Trophoblast cell (in vitro differentiated cells and primary cell): ENCODE data around the gene AP1S3.

Source experiments
- DNase-seq, 2 donors: peaks; one replicate each; pipeline ENCODE4 v3.0.0-alpha.2; 2016
- H2AFZ ChIP-seq: 2 replicates; pipeline ENCODE4 v1.6.1; 2013; ENCODE audit warnings: low read length, moderate library complexity, mild to moderate bottlenecking; ENCODE audit not compliant: insufficient read depth, poor library complexity
- H2AK5ac ChIP-seq: 2 replicates; pipeline ENCODE4 v1.6.1; 2013; ENCODE audit warnings: mild to moderate bottlenecking, low read length
- H2BK120ac ChIP-seq: 2 replicates; pipeline ENCODE4 v1.6.1; 2013; ENCODE audit warnings: low read length, mild to moderate bottlenecking, moderate library complexity; ENCODE audit not compliant: insufficient read depth, poor library complexity
- H2BK12ac ChIP-seq: 2 replicates; pipeline ENCODE4 v1.6.1; 2013; ENCODE audit warnings: mild to moderate bottlenecking, low read length, moderate library complexity
- H2BK5ac ChIP-seq: 2 replicates; pipeline ENCODE4 v1.6.1; 2013; ENCODE audit warnings: low read length, low read depth, moderate library complexity, mild to moderate bottlenecking; ENCODE audit not compliant: poor library complexity
- H3K14ac ChIP-seq: 2 replicates; pipeline ENCODE4 v1.6.1; 2013; ENCODE audit warnings: mild to moderate bottlenecking, low read length
- H3K18ac ChIP-seq: 2 replicates; pipeline ENCODE4 v1.6.1; 2013; ENCODE audit warnings: mild to moderate bottlenecking, low read length
- H3K23ac ChIP-seq: 2 replicates; pipeline ENCODE4 v1.6.1; 2013; ENCODE audit warnings: low read length
- H3K27ac ChIP-seq: 2 replicates; pipeline ENCODE4 v1.5.1; 2013; ENCODE audit warnings: low read depth, mild to moderate bottlenecking, inconsistent platforms, low read length, moderate library complexity
- H3K27me3 ChIP-seq: 2 replicates; pipeline ENCODE4 v1.6.1; 2013; ENCODE audit warnings: inconsistent platforms, mild to moderate bottlenecking, low read length, moderate library complexity; ENCODE audit not compliant: insufficient read depth
- H3K36me3 ChIP-seq, 2 experiments: 1 replicate in 1 of 2; 2 replicates in 1 of 2; pipeline ENCODE4 v1.6.1; 2013; ENCODE audit warnings: low read length in 2 of 2, mild to moderate bottlenecking in 2 of 2, moderate library complexity in 1 of 2; ENCODE audit not compliant: insufficient read depth in 2 of 2, control insufficient read depth in 1 of 2
- H3K4ac ChIP-seq: 2 replicates; pipeline ENCODE4 v1.6.1; 2013; ENCODE audit warnings: low read depth, mild to moderate bottlenecking, low read length, moderate library complexity
- H3K4me1 ChIP-seq, 2 experiments: 1 replicate in 1 of 2; 2 replicates in 1 of 2; pipeline ENCODE4 v1.6.1; 2013; ENCODE audit warnings: low read length in 2 of 2, mild to moderate bottlenecking in 2 of 2, moderate library complexity in 1 of 2; ENCODE audit not compliant: insufficient read depth in 2 of 2, control insufficient read depth in 1 of 2
- H3K4me2 ChIP-seq: 2 replicates; pipeline ENCODE4 v1.6.1; 2013; ENCODE audit warnings: inconsistent platforms, mild to moderate bottlenecking, low read length, moderate library complexity
- H3K4me3 ChIP-seq: 2 replicates; pipeline ENCODE4 v1.5.1; 2013; ENCODE audit warnings: mild to moderate bottlenecking, low read depth, low read length, inconsistent platforms
- H3K79me1 ChIP-seq: one replicate; pipeline ENCODE4 v1.6.1; 2013; ENCODE audit warnings: low read length
- H3K79me2 ChIP-seq: 2 replicates; pipeline ENCODE4 v1.6.1; 2013; ENCODE audit warnings: low read length, mild to moderate bottlenecking; ENCODE audit not compliant: control insufficient read depth, insufficient read depth, poor library complexity
- H3K9ac ChIP-seq: 2 replicates; pipeline ENCODE4 v1.6.1; 2013; ENCODE audit warnings: mild to moderate bottlenecking, low read length
- H3K9me3 ChIP-seq: 2 replicates; pipeline ENCODE4 v1.6.1; 2013; ENCODE audit warnings: low read depth, mild to moderate bottlenecking, control low read depth, inconsistent platforms, low read length; ENCODE audit not compliant: insufficient read depth
- H4K12ac ChIP-seq: 2 replicates; pipeline ENCODE4 v1.6.1; 2013; ENCODE audit warnings: low read depth, mild to moderate bottlenecking, low read length, moderate library complexity
- H4K8ac ChIP-seq: 2 replicates; pipeline ENCODE4 v1.6.1; 2013; ENCODE audit warnings: low read depth, mild to moderate bottlenecking, low read length, moderate library complexity
- H4K91ac ChIP-seq: one replicate; pipeline ENCODE4 v1.6.1; 2013; ENCODE audit warnings: low read depth, mild to moderate bottlenecking, low read length, moderate library complexity
- WGBS: extraction: QIAGEN DNeasy Blood & Tissue Kit; methylation state at CpG from one replicate; pipeline ENCODE4 v1.1.7; 2013; ENCODE audit warnings: missing lambda C conversion rate; ENCODE audit not compliant: insufficient read length, insufficient coverage; ENCODE audit errors: extremely low coverage; 5-methylcytosine and 5-hydroxymethylcytosine counted together

AP1S3 gene

DNA sequence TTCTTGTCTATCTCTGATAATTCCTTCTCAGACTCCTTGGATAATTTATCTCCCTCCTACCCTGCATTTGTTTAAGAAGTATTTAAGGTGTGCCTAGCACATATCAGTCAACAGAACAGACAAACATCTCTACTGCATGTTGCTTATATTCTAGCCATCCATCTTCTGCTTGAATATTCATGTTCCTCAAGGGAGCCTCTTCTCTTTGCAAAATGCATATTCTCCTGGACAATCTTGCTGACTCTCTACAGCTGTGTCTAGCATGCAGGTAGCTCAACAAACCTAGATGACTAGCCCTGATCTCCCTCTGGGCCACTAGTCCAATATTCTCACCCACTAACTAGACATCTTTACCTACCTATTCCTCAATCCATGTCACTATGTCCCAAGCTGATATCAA, 70.0 kb downstream of the AP1S3 start:
- no peak overlapping the region for H3K4me3 ChIP-seq
- H2AFZ ChIP-seq: no peak overlapping the region
- H3K4me1 ChIP-seq: no peaks in the 10 kb centered on the region
- no peak overlapping the region for H4K91ac ChIP-seq
- DNase-seq: no peak
- no peak overlapping the region for H3K14ac ChIP-seq
- no peak overlapping the region for H4K12ac ChIP-seq
- H3K79me1 ChIP-seq: no peaks in the 10 kb centered on the region
- H3K9me3 ChIP-seq: no peaks in the 10 kb centered on the region
- H3K18ac ChIP-seq: no peak overlapping the region
- H2BK12ac ChIP-seq: no peak overlapping the region
- no peak overlapping the region for H3K9ac ChIP-seq
- H2BK120ac ChIP-seq: no peak overlapping the region
- H3K36me3 ChIP-seq: no peaks in the 10 kb centered on the region
- H3K79me2 ChIP-seq: no peaks in the 10 kb centered on the region
- H3K27me3 ChIP-seq: no peaks in the 10 kb centered on the region
- H2AK5ac ChIP-seq: no peak overlapping the region
- no peak overlapping the region for H2BK5ac ChIP-seq
- no peak overlapping the region for H3K23ac ChIP-seq
- no peak overlapping the region for H4K8ac ChIP-seq
- H3K4ac ChIP-seq: no peak overlapping the region
- no peak overlapping the region for H3K4me2 ChIP-seq
- no peak overlapping the region for H3K27ac ChIP-seq

DNA sequence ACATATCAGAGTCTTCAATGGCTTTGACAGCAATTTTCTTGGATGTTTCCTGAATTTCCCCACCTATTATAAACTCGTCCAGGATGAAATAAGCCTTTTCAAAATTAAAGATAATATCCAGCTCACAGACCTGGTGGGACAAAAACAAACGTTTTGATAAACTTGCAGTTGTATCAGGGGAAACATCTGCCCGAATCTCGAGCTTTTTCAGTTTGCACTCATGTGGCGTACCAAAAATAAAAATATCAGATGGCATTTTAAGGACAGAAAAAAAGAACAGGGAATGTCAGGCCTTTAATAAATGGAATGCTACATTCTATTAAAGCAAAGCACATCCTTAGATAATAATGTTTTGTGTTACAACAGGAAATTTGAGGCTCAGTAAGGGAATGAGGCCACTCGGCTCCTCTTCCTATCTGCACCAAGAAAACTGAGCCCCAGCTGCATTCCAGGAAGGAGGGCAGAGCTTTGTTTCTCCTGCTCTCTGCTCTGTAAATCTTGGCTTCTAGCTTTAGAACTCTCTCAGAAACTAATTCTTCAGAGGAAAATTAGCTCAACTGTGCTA, 72.1 kb downstream of the AP1S3 start:
- no peak overlapping the region for H3K18ac ChIP-seq
- no peaks in the 10 kb centered on the region for H3K27me3 ChIP-seq
- no peak overlapping the region for H2BK5ac ChIP-seq
- H4K91ac ChIP-seq: no peak overlapping the region
- no peak overlapping the region for H2BK12ac ChIP-seq
- no peak overlapping the region for H4K8ac ChIP-seq
- no peak overlapping the region for H3K14ac ChIP-seq
- peaks cover 2 to 6% of the 10 kb centered on the region in 2 experiments for H3K4me1 ChIP-seq
- no peaks in the 10 kb centered on the region for H3K9me3 ChIP-seq
- no peak overlapping the region for H2BK120ac ChIP-seq
- no peaks in the 10 kb centered on the region for H3K36me3 ChIP-seq
- no peak overlapping the region for H3K27ac ChIP-seq
- no peak overlapping the region for H2AFZ ChIP-seq
- no peak for DNase-seq
- no peak overlapping the region for H3K23ac ChIP-seq
- no peaks in the 10 kb centered on the region for H3K79me1 ChIP-seq
- no CpG with 5 or more reads among the region's 6 CpGs for WGBS
- no peak overlapping the region for H3K4me3 ChIP-seq
- H4K12ac ChIP-seq: no peak overlapping the region
- H2AK5ac ChIP-seq: no peak overlapping the region
- H3K9ac ChIP-seq: no peak overlapping the region
- H3K4ac ChIP-seq: no peak overlapping the region
- no peak overlapping the region for H3K4me2 ChIP-seq
- no peaks in the 10 kb centered on the region for H3K79me2 ChIP-seq

DNA sequence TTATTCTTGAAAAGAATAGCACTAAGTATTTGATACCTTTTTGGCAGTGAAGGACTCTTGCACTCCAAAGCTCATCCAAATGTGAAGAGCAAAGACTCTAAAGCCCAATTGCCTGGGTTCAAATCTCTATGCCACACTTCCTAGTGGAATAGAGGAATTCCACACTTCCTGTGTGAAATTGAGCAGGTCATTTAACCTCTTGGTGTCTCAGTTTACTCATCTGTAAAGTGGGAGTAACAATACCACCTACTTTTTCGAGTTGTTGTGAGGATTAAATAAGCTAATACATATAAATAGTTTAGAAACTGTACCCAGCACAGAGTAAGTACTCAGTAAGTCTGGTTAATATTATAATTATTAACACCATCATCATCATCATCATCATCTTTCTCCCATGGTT, 72.6 kb downstream of the AP1S3 start:
- Histone ChIP-seq H4K91ac (no peak overlapping the region), H2BK120ac (no peak overlapping the region)
- WGBS: no CpG with 5 or more reads among the region's 1 CpG

DNA sequence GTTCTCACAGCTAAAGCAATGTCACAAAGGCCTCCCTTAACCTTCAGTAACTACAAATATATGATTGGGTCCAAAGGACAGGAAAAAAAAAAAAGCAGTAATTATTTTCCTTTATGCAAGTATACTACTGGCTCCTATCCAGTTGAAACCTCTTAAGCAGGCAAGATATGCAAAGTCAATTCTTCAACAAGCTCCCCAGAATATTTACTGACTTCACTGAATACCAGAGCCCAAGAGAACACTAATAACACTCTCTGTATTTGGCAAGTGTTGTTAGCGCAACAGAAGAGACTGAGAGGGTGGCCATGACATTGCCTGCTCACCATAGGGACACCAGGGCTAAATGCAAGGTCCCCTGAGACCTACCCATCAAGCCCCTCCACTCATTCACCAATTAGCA, 74.5 kb downstream of the AP1S3 start:
- no CpG with 5 or more reads among the region's 1 CpG for WGBS
- Histone ChIP-seq H3K9ac (no peak overlapping the region), H3K9me3 (no peaks in the 10 kb centered on the region), H3K4me3 (no peak overlapping the region), H3K23ac (no peak overlapping the region), H4K8ac (no peak overlapping the region), H3K79me1 (no peaks in the 10 kb centered on the region), H4K12ac (no peak overlapping the region), H3K14ac (no peak overlapping the region), H2AFZ (no peak overlapping the region), H3K27me3 (no peaks in the 10 kb centered on the region), H3K18ac (no peak overlapping the region), H3K4me2 (no peak overlapping the region), H2BK120ac (no peak overlapping the region), H3K4ac (no peak overlapping the region), H3K79me2 (no peaks in the 10 kb centered on the region), H2BK12ac (no peak overlapping the region), H3K36me3 (no peaks in the 10 kb centered on the region), H3K27ac (no peak overlapping the region), H4K91ac (no peak overlapping the region), H3K4me1 (peaks cover 5 to 10% of the 10 kb centered on the region in 2 experiments), H2AK5ac (no peak overlapping the region), H2BK5ac (no peak overlapping the region)
- DNase-seq: no peak

More for the DNA sequence above, 72.6 kb downstream of the AP1S3 start:
- Histone ChIP-seq H3K4me1 (peaks cover 2 to 8% of the 10 kb centered on the region in 2 experiments), H4K12ac (no peak overlapping the region), H3K79me1 (no peaks in the 10 kb centered on the region), H3K14ac (no peak overlapping the region), H3K18ac (no peak overlapping the region), H2BK5ac (no peak overlapping the region), H3K79me2 (no peaks in the 10 kb centered on the region), H2BK12ac (no peak overlapping the region), H4K8ac (no peak overlapping the region), H3K23ac (no peak overlapping the region), H3K9me3 (no peaks in the 10 kb centered on the region), H3K4me3 (no peak overlapping the region), H3K36me3 (no peaks in the 10 kb centered on the region), H3K4ac (no peak overlapping the region), H2AK5ac (no peak overlapping the region), H3K4me2 (no peak overlapping the region), H3K9ac (no peak overlapping the region), H3K27me3 (no peaks in the 10 kb centered on the region), H3K27ac (no peak overlapping the region), H2AFZ (no peak overlapping the region)
- DNase-seq: no peak
